Gastroesophageal sphincter (tissue), 3 donors: ENCODE measurements around the gene GGNBP2.

ENCODE experiments used
- POLR2A ChIP-seq, 2 donors: fragments of 450-650 bp; IDR thresholded peaks; one replicate each; pipeline ENCODE4 v1.6.1; 2017; ENCODE audit warnings: antibody characterized with exemption in 2 of 2, mild to moderate bottlenecking in 2 of 2, moderate library complexity in 1 of 2
- POLR2AphosphoS5 ChIP-seq: sonication (generic); formaldehyde crosslinking; IDR thresholded peaks from one replicate; pipeline ENCODE4 v1.6.1; 2017; ENCODE audit warnings: antibody characterized with exemption
- TF ChIP-seq, protein P1 (sequence below), 4 experiments: fragments of 200-600 bp in 2 of 4; fragments of 450-650 bp in 2 of 4; sonication (generic) in 1 of 4; IDR thresholded peaks; one replicate each; pipeline ENCODE4 v1.5.1; 2017 to 2019; ENCODE audit warnings: antibody characterized with exemption in 4 of 4, mild to moderate bottlenecking in 2 of 4, moderate library complexity in 2 of 4

DNA sequence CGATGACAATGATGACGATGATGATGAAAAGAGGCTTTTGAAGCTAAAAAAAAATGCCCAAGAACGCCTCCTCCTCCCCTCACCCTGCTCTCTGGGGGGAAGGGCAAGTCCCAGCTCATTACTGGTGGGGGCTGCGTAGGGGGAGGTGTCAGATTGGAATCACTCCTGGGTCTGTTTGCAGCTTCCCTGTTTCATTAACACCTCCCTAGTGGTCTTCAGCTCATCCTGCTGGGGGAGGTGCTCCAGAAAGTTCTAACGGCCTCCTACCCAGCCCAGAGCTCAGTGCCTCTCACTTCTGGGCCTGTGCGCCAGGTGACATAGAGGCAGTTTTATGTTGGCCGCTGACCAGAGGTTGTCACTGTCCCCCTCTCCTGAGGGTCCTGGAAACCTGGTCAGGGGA is 69.4 kb downstream of the GGNBP2 start:
- TF ChIP-seq, protein P1, sequence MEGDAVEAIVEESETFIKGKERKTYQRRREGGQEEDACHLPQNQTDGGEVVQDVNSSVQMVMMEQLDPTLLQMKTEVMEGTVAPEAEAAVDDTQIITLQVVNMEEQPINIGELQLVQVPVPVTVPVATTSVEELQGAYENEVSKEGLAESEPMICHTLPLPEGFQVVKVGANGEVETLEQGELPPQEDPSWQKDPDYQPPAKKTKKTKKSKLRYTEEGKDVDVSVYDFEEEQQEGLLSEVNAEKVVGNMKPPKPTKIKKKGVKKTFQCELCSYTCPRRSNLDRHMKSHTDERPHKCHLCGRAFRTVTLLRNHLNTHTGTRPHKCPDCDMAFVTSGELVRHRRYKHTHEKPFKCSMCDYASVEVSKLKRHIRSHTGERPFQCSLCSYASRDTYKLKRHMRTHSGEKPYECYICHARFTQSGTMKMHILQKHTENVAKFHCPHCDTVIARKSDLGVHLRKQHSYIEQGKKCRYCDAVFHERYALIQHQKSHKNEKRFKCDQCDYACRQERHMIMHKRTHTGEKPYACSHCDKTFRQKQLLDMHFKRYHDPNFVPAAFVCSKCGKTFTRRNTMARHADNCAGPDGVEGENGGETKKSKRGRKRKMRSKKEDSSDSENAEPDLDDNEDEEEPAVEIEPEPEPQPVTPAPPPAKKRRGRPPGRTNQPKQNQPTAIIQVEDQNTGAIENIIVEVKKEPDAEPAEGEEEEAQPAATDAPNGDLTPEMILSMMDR (IDR thresholded peaks at IDR 0.05) = no peak
- TF ChIP-seq POLR2AphosphoS5 = no peak
- no peak for TF ChIP-seq POLR2A (IDR thresholded peaks at IDR 0.05)
